GM12892 (cell line): ENCODE measurements around the gene TMEM243. TPM values are rescaled to one million over a fixed set of nuclear protein-coding genes. Genes with fewer than 3 reads are reported as not detected.
"Not testable (repeated sequence)": the region's sequence is repeated elsewhere in the genome, so short reads cannot be mapped to it uniquely, and the experiment has no call there.

Experiments
- DNase-seq: peaks from one replicate; pipeline ENCODE4 v3.0.0; 2011; ENCODE audit not compliant: insufficient read length
- FAIRE-seq: peaks from 2 replicates; lab custom pipeline; 2011; peaks lifted over from hg19 to GRCh38; lab: Jason Lieb, UNC
- POLR2A ChIP-seq: IDR thresholded peaks from 2 replicates; pipeline ENCODE4 v1.6.1; 2011; ENCODE audit warnings: low read depth, low read length, control low read depth
- POLR2AphosphoS5 ChIP-seq: IDR thresholded peaks from 2 replicates; pipeline ENCODE4 v1.6.1; 2011; ENCODE audit warnings: low read depth, low read length, control low read depth
- TAF1 ChIP-seq: IDR thresholded peaks from 2 replicates; pipeline ENCODE4 v1.6.1; 2011; ENCODE audit warnings: low read depth, mild to moderate bottlenecking, control low read depth, low read length, borderline replicate concordance
- polyA plus RNA-seq: library from polyadenylated mRNA; unstranded; fragments of >200 nt; gene quantifications from one replicate; pipeline ENCODE4 v1.2.1, GENCODE V29; 2012; ENCODE audit warnings: missing spikeins, inconsistent platforms; ENCODE audit not compliant: missing spikeins

TMEM243 gene
- polyA plus RNA-seq = 125 TPM

GRCh38 chr7:87219545-87220025 is at the start of gene TMEM243:
Gene TMEM243, minus strand, starts transcription at chr7:87219732. Its CDS starts 229 bp downstream, at chr7:87219503.
- FAIRE-seq (peak; percentile 92), DNase-seq (peak; percentile 71)
- TF ChIP-seq TAF1 (peak; percentile 79), POLR2AphosphoS5 (peak; percentile 90), POLR2A (peak; percentile 91)

GRCh38 chr7:87267239-87267900 is 47.8 kb upstream of the TMEM243 start:
- no peak for DNase-seq
- FAIRE-seq = peak; percentile 9
- TF ChIP-seq POLR2A (no peak), TAF1 (no peak), POLR2AphosphoS5 (no peak)

- no peak for FAIRE-seq
Measured at GRCh38 chr7:87263537-87263936, 44.0 kb upstream of the TMEM243 start.

GRCh38 chr7:87253589-87254087 is 34.1 kb upstream of the TMEM243 start:
- FAIRE-seq (no peak), DNase-seq (no peak)
- no peak for TF ChIP-seq TAF1
- TF ChIP-seq POLR2A = no peak
- no peak for TF ChIP-seq POLR2AphosphoS5

More at GRCh38 chr7:87263537-87263936, 44.0 kb upstream of the TMEM243 start:
- no peak for DNase-seq
- no peak for TF ChIP-seq POLR2AphosphoS5
- no peak for TF ChIP-seq POLR2A
- TF ChIP-seq TAF1 = no peak

GRCh38 chr7:87245671-87246070 is 26.1 kb upstream of the TMEM243 start:
- DNase-seq, FAIRE-seq: not testable (repeated sequence)

- DNase-seq, FAIRE-seq: not testable (repeated sequence)
Measured at GRCh38 chr7:87238464-87239051, 19.0 kb upstream of the TMEM243 start.

- TF ChIP-seq TAF1 (no peak), POLR2AphosphoS5 (no peak), POLR2A (no peak)
- FAIRE-seq = peak; percentile 65
Measured at GRCh38 chr7:87234949-87235348, 15.4 kb upstream of the TMEM243 start.

GRCh38 chr7:87231711-87232110 is 12.2 kb upstream of the TMEM243 start:
- TF ChIP-seq POLR2AphosphoS5 (no peak), POLR2A (no peak), TAF1 (no peak)
- DNase-seq = no peak
- no peak for FAIRE-seq

More at GRCh38 chr7:87234949-87235348, 15.4 kb upstream of the TMEM243 start:
- no peak for DNase-seq

- no peak for TF ChIP-seq POLR2A
- no peak for TF ChIP-seq POLR2AphosphoS5
- no peak for TF ChIP-seq TAF1
- FAIRE-seq (no peak), DNase-seq (no peak)
Measured at GRCh38 chr7:87231258-87231657, 11.7 kb upstream of the TMEM243 start.

- TF ChIP-seq POLR2A = no peak
- TF ChIP-seq POLR2AphosphoS5 = no peak
- TF ChIP-seq TAF1 = no peak
- DNase-seq (no peak), FAIRE-seq (peak; percentile 71)
Measured at GRCh38 chr7:87226495-87226894, 7.0 kb upstream of the TMEM243 start.

GRCh38 chr7:87225696-87226095 is 6.2 kb upstream of the TMEM243 start:
- TF ChIP-seq POLR2A (no peak), TAF1 (no peak), POLR2AphosphoS5 (no peak)
- FAIRE-seq (no peak), DNase-seq (no peak)

GRCh38 chr7:87223666-87224065 is 4.1 kb upstream of the TMEM243 start:
- TF ChIP-seq TAF1 (no peak), POLR2A (no peak), POLR2AphosphoS5 (no peak)
- FAIRE-seq (no peak), DNase-seq (no peak)
